ENCODE results near the gene TNF.

TNF gene

GRCh38 chr6:31572041-31572911, 3.1 kb upstream of the TNF start, which contains the start of gene LTA:
TSS of gene LTA (plus strand) at chr6:31572289. CDS start at chr6:31572743, 454 bp downstream.
- no peak for TF ChIP-seq CTCF (IDR thresholded peaks at IDR 0.05; ENCODE audit: low read depth, low read length)
- in situ Hi-C loops (cut with HindIII; ENCODE audit: low sequenced_read_pairs), result no loop called here
- DNase-seq (ENCODE audit: low read depth, low spot score), result no peak
- no peak within 1 kb of the TSS for H3K4me3 ChIP-seq (ENCODE audit: low read depth, low read length)

- no peak overlapping the region for H3K4me3 ChIP-seq (ENCODE audit: low read depth, low read length)
- in situ Hi-C loops (cut with HindIII; ENCODE audit: low sequenced_read_pairs), result no loop called here
- TF ChIP-seq CTCF (IDR thresholded peaks at IDR 0.05; ENCODE audit: low read depth, low read length), result no peak
- no peak for DNase-seq (ENCODE audit: low read depth, low spot score)
Observed at GRCh38 chr6:31573239-31574105, 1.9 kb upstream of the TNF start.

GRCh38 chr6:31574106-31575061, 981 bp upstream of the TNF start:
- no peak for TF ChIP-seq CTCF (IDR thresholded peaks at IDR 0.05; ENCODE audit: low read depth, low read length)
- DNase-seq (ENCODE audit: low read depth, low spot score), result no peak
- H3K4me3 ChIP-seq (ENCODE audit: low read depth, low read length), result no peak overlapping the region

GRCh38 chr6:31575952-31576685, 754 bp downstream of the TNF start:
- in situ Hi-C loops (cut with HindIII; ENCODE audit: low sequenced_read_pairs), result no loop called here
- TF ChIP-seq CTCF (IDR thresholded peaks at IDR 0.05; ENCODE audit: low read depth, low read length), result no peak
- no peak for DNase-seq (ENCODE audit: low read depth, low spot score)
- H3K4me3 ChIP-seq (ENCODE audit: low read depth, low read length), result no peak overlapping the region

More at GRCh38 chr6:31574106-31575061, 981 bp upstream of the TNF start:
- in situ Hi-C loops (cut with HindIII; ENCODE audit: low sequenced_read_pairs), result no loop called here

- no peak for TF ChIP-seq CTCF (IDR thresholded peaks at IDR 0.05; ENCODE audit: low read depth, low read length)
- no peak for DNase-seq (ENCODE audit: low read depth, low spot score)
- H3K4me3 ChIP-seq (ENCODE audit: low read depth, low read length), result no peak overlapping the region
- in situ Hi-C loops (cut with HindIII; ENCODE audit: low sequenced_read_pairs), result no loop called here
Observed at GRCh38 chr6:31576897-31577578, 1.7 kb downstream of the TNF start.
